TTC549 (cell line): ENCODE measurements around the gene NBEAL2.
"Not testable (repeated sequence)": the region's sequence is repeated elsewhere in the genome, so short reads cannot be mapped to it uniquely, and the experiment has no call there.

Source experiments
- FAIRE-seq: peaks from 2 replicates; lab custom pipeline; 2012; peaks lifted over from hg19 to GRCh38; lab: Jason Lieb, UNC

The NBEAL2 gene

DNA sequence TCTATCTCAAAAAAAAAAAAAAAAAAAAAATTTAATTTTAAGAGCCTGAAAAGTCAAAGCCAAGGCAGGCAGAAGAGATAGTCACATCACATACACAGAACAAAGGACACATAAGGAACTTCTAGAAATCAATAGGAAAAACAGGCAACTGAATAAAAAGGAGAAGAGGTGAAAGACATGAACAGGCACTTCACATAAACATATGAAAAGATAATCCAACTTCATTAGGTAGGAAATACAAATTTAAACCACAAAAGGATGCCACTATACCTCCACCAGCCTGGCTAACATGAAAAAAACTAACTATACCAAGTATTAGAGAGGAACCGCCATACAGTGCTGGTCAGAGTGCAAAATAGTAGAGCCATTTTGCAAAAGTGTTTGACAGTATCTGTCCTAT lies 17.0 kb upstream of the NBEAL2 start:
- FAIRE-seq, result no peak

DNA sequence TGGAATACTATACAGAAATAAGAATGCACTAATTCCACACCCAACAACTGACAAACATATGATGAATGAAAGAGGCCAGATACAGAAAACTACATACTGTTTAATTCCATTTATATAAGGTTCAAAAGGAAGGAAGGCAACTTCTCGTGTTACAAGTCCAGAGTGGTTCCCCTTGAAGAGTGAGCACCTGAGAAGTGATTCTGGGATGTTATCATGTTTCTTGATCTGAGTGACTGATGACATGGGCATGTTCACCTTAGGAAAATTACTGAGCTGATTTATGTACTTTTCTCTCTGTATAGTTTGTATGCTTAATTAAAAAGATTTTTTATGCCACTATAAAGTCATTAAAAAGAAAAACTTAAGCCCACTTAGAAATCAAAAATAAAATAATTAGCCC lies 16.5 kb upstream of the NBEAL2 start:
- FAIRE-seq, result no peak

DNA sequence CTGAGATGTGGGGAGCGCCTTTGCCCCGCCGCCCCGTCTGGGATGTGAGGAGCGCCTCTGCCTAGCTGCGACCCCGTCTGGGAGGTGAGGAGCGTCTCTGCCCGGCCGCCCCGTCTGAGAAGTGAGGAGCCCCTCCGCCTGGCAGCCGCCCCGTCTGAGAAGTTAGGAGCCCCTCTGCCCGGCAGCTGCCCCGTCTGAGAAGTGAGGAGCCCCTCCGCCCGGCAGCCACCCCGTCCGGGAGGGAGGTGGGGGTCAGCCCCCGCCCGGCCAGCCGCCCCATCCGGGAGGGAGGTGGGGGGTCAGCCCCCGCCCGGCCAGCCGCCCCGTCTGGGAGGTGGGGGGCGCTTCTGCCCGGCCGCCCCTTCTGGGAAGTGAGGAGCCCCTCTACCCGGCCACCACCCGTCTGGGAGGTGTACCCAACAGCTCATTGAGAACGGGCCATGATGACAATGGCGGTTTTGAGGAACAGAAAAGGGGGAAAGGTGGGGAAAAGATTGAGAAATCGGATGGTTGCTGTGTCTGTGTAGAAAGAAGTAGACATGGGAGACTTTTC lies 15.4 kb upstream of the NBEAL2 start:
- not testable (repeated sequence) for FAIRE-seq

DNA sequence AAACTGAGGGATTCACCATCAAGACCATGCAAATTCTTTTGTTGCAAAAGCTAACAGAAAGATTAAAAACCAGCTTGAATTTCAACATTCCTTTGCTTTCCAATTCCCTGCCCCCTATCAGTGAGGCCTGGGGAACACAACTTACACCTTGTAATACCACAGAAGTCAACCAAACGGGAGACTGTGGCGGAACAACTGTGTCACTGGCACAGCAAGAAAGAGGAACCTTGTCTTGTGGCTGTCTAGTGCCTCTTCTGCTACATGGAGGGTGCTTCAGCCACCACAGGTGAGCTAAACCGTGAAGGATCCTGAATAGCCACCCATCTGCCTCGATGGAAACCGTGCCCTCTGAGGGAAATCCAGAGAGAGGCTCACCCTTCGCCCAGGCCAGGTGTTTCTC lies 14.3 kb upstream of the NBEAL2 start:
- no peak for FAIRE-seq

DNA sequence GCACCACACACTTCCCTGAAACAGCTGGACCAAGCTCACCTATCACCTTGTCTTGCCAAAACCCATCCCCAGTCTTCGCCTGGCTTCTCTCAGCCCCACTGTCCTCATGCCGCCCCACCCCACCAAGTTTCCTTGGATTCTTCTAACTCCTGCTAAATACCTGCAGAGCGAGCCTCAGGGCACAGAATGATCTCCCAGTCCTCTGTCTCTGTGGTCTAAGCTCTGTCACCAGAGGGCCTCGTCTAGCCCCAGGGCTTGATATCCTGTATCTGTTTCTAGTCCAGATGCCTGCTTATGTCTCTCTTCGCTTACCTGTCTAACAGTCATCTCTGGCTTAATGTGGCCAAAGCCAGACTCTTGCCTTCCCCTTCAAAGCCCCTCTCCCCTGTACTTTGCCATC lies 12.7 kb upstream of the NBEAL2 start:
- no peak for FAIRE-seq

DNA sequence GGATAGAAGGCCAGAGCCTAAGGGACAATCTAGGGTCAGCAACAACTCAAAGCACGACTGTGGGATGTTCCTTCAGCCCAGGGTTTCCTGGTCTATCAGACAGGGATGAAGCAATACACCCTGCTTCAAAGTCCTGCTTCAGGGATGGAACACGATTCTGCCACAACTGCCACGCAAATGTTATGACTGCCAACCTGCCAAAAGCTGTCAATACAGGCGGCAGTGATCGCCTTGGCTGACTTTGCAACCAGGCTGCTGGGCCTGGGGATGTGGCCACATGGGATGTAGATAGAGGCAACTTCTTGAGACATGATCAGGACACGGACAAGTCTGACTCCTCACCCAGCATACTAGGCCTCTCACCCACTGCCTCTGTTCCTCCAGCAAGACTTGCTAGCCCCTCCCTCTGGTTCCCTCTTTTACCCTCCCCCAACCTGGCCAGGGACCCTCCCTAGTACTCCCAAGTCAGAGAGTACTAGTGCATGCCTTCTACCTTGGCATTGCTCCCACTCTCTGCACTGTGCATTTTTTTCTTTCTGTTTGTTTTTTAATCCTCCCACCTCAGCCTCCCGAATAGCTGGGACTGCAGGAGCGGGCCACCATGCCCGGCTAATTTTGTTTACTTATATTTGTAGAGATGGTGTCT lies 10.6 kb upstream of the NBEAL2 start:
- FAIRE-seq, result no peak

DNA sequence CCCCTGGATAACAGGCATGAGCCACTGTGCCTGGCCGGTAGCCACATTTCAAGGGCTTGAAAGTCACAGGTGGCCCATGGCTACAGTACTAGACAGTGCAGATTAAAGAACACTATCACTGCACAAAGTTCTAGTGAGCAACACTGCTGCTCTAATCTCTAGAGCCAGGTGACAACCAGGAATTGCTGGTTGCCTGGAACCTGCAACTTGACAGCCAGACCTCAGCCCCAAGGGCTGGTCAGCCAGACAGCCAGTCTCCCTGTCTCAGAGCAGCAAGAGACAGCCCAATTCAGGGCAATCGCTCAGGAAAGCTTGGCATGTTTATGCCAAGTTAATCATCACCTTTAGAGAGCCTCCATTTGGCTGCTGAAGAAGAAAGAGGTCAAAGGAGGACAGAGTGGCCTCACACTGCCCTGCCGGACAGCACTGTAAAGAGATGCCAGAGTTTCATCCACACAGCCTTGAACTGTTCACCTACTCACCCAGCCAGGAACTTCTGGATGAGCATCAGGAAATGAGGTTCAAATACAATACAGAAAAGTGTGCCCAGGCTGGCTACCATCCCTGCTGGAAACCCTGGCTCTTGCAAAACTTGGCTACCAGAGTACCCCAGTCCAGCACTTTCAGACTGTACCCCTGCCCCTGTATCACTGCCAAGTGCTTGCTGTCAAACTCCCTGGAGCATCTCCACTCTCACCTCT lies 8.9 kb upstream of the NBEAL2 start:
- FAIRE-seq, result no peak

DNA sequence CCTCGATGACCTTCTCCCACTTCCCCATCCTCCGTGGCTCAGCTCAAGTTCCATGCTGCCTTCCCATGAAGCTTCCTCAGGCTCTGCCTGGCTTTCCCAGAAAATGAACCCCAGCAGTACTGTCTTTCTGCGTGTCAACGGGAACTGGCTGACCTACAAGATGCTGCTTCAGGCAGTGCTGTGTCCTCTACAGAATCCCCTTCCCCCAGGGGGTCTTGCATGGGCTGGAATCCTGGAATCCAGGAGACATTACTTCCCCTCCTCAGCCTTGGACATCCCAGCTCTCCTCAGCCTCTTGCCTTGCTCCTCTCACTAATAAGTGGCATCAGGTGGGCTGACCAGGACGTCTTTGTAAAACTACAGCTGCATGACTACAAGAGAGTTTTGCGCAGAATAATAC lies 8.3 kb upstream of the NBEAL2 start:
- FAIRE-seq, result no peak

DNA sequence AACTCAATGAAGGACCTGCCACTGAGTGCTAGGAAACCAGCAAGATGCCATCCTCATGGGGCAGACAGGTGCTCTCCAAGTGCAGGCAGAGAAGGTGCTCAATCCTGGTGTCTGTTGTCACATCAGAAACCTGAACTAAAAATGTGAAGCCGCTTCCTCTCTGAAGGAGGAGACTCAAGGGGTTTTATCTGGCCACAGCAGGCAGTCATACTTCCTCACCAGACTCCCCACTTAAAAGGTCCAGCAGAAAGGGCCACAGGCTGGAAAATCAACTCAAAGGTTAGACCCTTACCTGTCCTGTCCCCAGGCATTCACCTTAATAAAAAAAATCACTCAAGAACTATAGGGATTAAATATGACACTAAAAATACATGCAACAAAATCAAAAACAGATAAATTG lies 7.7 kb upstream of the NBEAL2 start:
- no peak for FAIRE-seq

DNA sequence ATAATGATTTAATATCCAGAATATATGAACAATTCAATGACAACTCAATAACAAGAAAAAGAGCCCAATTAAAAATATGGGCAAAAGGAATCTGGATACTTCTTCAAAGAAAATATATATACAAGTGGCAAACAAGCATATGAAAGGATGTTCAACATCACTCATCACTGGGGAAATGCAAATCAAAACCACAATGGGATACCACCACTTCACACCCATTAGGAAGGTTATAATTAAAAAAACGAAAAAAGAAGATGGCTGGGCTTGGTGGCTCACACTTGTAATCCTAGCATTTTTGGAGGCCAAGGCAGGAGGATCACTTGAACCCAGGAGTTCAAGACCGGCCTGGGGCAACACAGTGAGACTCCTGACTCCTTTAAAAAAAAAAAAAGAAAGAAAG lies 7.1 kb upstream of the NBEAL2 start:
- FAIRE-seq, result no peak

DNA sequence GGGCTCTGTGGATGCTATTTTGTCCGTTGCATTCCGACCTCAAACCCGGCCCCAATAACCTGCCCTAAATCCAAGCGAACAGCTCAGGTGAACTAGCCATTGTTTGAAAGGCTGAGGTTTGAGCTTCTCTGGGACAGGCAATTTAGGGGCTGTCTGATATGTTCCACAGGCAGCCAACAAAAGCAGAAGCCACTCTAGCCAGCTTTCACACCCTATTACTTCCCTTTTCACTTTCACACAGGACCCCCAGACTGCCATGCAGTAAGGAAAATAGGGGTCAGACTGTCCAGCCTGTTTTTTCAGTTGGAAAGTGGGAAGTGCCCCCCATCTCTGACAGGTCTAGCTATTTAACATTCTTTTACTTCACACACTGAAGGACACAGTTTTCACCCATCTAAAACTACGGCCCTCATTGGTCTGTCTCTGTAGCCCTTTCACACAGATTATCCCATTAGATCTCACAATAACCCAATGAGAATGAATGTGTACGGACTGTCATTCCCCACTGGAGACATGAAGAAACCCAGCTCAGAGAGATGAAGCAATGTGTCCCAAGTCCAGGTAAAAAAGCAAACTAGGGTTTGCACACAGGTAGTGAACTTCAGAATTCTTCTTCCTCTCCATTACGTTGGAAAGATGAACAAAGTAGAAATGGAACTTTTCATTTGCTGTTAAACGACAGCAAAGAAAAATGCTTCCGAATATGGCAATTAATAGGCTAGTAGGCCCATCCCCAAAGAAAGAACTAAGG lies 4.9 kb upstream of the NBEAL2 start:
- FAIRE-seq, result no peak

DNA sequence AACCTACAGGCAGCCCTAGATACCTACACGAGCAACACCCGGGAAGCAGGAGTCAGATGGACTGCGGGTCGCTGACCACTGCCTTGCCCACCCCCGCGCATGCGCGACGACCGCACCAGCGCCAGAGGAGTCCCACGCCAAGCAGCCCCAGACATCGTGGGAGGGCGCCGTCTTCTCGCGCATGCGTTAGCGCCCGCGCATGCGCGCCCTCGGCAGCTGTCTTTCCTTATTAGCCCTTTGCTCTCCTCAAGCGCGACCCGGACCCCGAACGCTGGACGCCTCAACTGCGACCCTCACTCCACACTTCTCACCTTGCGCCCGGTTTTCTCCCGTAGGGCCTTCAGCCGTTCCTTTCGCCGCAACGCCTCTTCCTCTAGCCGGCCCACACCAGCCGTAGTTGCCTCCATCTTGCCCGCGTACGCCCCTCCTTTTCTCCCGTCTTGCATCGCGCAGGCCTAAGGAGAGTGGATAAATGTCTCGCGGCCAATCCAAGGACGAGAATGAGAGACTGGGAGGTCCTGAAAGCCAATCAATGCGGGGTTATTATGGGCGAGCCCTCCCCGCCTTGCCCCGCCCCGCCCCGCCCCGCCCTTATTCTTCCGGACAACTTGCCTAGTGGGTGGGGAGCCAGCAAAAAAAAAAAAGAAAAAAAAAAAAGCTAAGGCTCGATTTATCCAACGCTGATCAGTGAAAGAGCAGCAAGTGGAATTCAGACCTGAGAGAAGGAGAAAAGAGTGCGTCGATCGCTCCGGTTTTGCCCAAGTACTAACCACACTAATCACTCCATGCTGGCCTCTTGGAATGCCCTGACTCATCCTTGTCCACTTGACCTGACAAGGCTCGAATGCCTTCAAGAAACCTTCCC lies 2.9 kb upstream of the NBEAL2 start, which contains the start of gene CCDC12:
Gene CCDC12, minus strand, starts transcription at position 420 of the 865 bp plus-strand sequence. Its CDS starts 13 bp downstream, at position 407.
- no peak for FAIRE-seq

DNA sequence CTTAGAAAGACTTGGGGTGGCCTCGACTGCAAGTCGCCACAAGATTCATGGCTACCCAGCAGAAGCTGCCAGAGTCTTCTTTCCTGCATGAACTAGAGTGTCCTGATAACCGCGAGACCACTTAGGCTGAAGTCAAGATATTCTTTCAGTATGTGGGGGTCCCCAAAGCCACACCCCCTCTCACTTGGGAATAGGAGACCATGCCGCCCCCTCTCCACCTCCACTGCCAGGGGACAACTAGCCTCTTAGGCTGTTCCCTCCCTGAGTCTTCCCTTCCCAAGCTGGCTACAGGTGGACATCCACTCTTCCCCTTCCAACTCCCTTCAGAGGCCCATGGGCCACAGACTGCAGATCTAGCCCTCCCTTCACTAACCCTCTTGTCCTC lies 1.7 kb upstream of the NBEAL2 start:
- FAIRE-seq, result no peak

DNA sequence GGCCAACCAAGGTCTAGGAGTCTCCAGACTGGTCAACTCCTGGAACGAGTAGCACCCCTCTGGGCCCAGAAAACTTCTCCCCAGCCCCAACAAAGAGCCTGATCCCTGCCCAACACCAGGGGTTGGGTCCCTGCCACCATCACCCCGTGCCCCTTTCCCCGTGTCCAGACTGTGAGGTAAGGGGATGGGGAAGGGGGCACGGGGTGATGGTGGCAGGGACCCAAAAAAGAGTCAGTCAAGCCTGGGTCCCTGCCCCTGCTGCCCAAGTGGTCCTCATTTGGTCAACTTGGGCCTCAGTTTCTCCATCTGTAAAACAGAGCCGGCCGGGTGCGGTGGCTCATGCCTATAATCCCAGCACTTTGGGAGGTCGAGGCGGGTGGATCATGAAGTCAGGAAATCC lies 1.1 kb upstream of the NBEAL2 start:
- FAIRE-seq, result no peak

DNA sequence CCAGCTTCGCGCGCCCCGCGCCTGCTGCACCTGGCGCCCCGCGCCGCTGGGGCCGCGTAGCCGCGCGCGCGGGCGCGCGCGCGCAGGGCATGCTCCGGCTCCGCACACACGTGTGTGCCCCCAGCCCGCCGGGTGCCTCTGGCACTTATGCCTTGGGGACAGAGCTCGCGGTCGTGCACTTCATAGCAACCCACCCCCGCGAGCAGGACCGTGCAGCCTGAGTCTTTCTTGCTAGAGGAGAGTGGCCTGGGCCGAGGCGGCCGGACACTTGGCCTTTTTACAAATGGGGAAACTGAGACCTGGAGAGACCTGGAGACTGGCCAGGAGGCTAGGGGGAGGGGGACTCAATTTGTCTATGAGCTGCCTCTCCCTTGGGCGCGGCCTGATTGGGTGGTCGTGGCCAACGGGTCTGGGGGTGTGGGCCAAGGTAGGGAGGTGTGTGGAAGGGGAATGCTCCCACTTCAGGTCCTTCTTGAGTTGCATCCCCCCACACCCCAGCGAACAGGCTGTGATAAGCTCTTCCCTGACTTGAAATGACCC lies 562 bp downstream of the NBEAL2 start:
- FAIRE-seq, result no peak

DNA sequence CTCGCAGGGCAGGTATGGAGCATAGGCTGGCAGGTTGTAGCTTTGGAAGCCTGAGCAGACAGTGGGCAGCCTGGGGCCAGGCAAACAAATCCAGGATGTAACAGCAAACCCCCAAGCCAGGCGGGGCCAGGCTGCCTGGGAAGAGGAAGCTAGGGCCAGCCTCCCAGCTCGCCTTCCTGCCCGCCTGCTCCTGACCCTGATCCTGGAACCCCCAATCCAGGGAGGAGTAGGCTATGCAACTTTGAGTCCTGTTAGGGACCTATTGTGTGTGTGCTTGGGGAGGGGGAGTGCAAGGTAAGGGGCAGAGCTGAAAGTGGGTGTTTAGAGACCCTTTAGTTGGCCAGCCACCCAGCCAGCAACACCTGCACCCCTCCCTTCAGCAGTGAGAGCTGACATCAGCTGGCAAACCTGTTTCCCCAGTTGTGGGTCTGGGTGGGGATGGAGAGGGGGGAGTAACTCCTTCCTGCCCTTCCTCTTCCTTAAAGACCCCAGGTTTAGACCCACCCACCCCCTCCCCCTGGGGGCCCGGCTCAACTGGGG lies 2.5 kb downstream of the NBEAL2 start:
- no peak for FAIRE-seq

DNA sequence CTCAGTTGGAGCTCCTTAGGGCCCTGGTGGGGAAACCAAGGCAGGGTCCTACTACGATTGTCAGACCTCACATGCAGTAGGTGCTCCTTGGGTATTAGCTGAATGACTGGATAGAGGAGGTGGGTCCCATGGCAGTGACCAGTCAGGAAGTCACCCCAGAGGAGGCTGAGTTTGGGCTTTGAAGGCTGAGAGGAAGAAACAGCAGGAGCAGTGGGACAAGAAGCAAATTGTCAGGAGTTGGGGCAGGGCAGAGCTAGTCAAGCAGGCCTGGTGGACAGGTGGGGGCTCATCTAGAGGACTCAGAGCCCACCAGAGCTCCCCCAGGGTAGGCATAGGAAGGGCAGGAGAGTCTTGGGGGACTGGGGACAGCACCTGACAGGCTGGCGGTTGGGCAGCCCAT lies 3.1 kb downstream of the NBEAL2 start:
- no peak for FAIRE-seq

DNA sequence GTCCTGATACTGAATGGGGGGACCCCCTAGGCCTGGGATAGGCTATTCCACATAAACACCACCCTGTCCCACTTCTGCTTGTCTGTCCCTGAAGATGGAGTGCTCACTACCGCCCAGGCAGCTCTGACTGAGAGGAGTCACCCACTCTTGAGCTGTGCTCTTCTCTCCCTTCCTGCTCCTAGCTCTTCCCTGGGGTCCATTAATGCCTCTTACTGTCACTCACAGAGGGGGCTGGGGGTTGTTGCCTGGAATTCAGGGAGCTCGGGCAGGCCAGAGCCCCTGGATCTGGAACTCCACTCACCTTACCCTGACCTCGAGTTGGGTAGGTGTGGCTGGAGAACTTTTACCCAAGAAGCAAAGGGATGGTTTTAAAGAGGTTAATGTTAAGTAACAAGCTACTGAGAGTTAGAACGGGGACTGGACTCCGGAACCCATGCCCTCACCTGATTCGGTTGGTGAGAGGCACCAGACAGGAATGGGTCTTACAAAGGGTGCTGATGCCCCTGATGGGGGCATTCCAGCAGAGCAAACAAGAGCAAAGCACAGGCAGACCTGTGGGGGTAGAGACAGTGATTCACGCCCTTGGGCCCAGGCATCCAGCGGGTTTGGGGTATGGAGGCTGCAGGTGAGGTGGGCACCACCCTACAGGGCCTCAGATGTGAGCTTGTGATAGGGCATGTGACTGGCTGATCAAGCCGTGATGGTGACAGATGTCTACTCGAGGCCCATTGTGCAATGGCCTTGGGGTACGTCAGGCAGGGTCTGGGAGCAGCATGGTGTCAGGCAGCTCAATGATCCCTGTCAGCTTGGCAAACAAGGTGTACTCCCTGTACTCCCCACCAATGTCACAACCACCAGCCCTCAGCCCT lies 5.4 kb downstream of the NBEAL2 start:
- FAIRE-seq, result no peak

DNA sequence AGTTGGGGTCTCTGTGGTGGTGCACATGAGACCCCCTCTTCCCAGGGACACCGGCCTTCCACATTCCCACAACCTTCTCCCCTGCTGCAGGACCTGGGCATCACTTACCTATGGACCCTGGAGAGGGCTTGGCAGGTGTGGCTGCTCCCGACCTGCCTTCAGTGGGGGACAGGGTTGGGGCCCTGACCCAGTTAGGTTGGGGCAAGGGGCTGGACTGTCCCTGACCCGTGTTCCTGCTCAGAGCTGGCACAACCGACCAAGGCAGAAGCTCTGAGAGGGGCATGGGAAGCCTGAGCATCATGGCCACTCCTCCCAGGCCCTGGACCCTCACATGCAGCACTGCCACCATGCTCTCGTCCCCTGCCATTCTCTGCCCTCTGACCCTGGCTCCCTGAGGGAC lies 6.1 kb downstream of the NBEAL2 start:
- no peak for FAIRE-seq

DNA sequence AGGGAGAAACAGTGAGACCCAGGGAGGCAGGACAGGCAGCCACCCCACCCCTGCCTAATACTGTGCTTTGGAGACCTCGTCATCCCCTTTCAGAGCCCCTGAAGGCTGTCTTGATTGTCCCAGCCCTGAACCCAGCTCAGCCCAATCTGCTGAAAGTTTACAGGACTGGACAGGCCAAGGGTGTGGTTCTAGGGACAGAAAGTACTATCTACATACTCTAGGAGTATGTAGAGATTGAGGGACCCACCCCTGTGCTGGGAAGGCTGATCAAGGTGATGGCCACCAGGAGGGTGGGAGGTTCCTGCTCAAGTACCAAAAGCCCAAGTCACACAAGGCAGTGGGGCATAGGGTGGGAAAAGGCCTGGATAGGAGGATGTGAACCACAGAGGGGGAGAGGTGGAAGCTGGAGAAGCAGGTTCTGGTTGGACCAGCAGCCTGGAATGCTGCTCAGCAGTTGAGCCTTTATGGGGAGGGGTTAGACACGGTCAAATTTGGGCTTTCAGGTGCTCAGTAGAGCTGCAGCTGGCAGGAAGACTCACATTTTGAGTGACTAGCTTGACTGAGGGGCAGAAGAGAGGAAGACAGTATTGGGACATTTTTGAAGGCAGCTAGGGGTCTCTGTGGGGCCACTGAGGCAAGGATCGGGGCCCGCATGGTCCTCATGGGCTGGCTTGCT lies 6.7 kb downstream of the NBEAL2 start:
- no peak for FAIRE-seq
